WERI-Rb-1 (cell line): ENCODE measurements around the gene FSTL4.

Experiments used
- DNase-seq: peaks from one replicate; pipeline ENCODE4 v3.0.0-alpha.2; 2020
- H3K27ac ChIP-seq: fragments of 250-450 bp; sonication (Bioruptor Pico); 2 replicates; pipeline ENCODE4 v1.5.1; 2020; ENCODE audit warnings: mild to moderate bottlenecking, moderate library complexity
- H3K27me3 ChIP-seq: fragments of 250-450 bp; sonication (Bioruptor Pico); 2 replicates; pipeline ENCODE4 v1.5.1; 2021; ENCODE audit warnings: mild to moderate bottlenecking, low read depth, moderate library complexity; ENCODE audit not compliant: insufficient read depth, severe bottlenecking
- H3K36me3 ChIP-seq: fragments of 250-450 bp; sonication (Bioruptor Pico); 2 replicates; pipeline ENCODE4 v1.5.1; 2020; ENCODE audit warnings: mild to moderate bottlenecking, moderate library complexity
- H3K4me3 ChIP-seq: 2 replicates; pipeline ENCODE4 v1.5.1; 2011; ENCODE audit warnings: low read depth, mild to moderate bottlenecking, control low read depth, low read length
- H3K9me3 ChIP-seq: fragments of 250-450 bp; sonication (Bioruptor Pico); 2 replicates; pipeline ENCODE4 v1.5.1; 2021; ENCODE audit warnings: mild to moderate bottlenecking, moderate library complexity; ENCODE audit not compliant: severe bottlenecking
- TF ChIP-seq, protein P1 (sequence below): IDR thresholded peaks from 2 replicates; pipeline ENCODE4 v1.5.1; 2011; ENCODE audit warnings: low read depth, mild to moderate bottlenecking, control low read depth, inconsistent platforms, low read length

Gene FSTL4

DNA sequence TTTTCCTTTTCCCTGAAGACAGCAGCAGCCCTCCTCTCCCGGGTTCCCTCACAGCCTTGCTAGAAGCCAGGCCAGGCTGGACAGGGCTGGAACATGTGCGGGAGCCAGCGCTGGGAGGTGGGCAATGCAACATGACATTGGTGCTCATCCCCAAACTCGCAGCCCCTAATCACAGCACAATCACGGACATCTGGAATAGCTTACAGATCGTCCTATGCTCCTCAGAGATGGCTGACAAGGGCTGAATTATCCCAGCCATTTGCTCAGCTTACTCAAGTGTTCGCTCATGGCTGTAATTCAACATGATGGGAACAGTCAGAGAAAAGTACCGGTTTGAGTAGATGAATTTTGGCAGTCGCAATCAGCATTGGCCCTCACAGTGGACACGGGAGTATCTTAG is 49.8 kb downstream of the FSTL4 start:
- no peaks in the 10 kb centered on the region for H3K36me3 ChIP-seq
- no peak for DNase-seq
- H3K4me3 ChIP-seq, result no peak overlapping the region
- no peaks in the 10 kb centered on the region for H3K27me3 ChIP-seq
- H3K27ac ChIP-seq, result no peak overlapping the region
- TF ChIP-seq, protein P1, sequence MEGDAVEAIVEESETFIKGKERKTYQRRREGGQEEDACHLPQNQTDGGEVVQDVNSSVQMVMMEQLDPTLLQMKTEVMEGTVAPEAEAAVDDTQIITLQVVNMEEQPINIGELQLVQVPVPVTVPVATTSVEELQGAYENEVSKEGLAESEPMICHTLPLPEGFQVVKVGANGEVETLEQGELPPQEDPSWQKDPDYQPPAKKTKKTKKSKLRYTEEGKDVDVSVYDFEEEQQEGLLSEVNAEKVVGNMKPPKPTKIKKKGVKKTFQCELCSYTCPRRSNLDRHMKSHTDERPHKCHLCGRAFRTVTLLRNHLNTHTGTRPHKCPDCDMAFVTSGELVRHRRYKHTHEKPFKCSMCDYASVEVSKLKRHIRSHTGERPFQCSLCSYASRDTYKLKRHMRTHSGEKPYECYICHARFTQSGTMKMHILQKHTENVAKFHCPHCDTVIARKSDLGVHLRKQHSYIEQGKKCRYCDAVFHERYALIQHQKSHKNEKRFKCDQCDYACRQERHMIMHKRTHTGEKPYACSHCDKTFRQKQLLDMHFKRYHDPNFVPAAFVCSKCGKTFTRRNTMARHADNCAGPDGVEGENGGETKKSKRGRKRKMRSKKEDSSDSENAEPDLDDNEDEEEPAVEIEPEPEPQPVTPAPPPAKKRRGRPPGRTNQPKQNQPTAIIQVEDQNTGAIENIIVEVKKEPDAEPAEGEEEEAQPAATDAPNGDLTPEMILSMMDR, result no peak
- no peaks in the 10 kb centered on the region for H3K9me3 ChIP-seq

DNA sequence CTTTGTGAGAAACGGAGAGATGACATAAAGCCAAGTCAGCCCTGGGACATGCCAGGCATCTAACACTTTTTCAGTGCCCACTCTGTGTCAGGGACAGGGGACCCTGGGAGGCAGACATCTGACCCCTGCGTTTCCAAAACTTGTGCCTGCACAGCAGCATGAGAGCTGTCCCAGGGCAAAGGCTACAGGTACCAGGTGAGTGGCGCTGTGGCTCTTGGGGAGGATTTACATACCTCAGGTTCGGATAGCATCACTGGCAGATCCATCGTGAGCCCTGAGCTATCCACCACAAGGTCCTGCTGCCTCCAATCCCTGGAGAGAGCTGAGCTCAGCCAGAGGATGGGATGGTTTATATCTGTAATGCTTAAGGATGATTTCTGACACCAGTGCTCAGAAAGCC is 52.4 kb downstream of the FSTL4 start:
- TF ChIP-seq, protein P1, result no peak
- no peak for DNase-seq
- no peak overlapping the region for H3K27ac ChIP-seq

DNA sequence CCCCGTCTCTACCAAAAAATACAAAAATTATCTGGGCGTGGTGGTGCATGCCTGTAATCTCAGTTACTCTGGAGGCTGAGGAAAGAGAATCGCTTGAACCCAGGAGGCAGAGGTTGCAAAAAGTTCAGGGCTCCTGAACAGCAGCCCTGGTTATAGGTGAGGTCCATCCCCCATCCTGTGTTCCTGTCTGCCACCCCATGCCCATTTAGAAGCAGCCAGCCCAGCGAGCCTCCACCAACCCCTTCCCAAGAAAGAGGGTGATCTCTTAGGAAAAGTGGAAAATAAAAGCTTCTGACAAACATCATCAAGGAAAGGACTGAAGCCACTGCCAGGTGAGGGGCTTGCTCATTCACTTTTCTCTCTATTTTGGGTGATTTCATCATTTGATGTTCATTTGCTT is 55.8 kb downstream of the FSTL4 start:
- Histone ChIP-seq H3K27me3 (no peaks in the 10 kb centered on the region), H3K4me3 (no peak overlapping the region), H3K36me3 (no peaks in the 10 kb centered on the region), H3K27ac (peak overlapping the region; percentile 24; the same call in 1 of the 2 replicates), H3K9me3 (no peaks in the 10 kb centered on the region)
- TF ChIP-seq, protein P1, result no peak
- DNase-seq, result no peak

More for the DNA sequence above, 52.4 kb downstream of the FSTL4 start:
- Histone ChIP-seq H3K9me3 (no peaks in the 10 kb centered on the region), H3K4me3 (no peak overlapping the region), H3K27me3 (no peaks in the 10 kb centered on the region), H3K36me3 (no peaks in the 10 kb centered on the region)

DNA sequence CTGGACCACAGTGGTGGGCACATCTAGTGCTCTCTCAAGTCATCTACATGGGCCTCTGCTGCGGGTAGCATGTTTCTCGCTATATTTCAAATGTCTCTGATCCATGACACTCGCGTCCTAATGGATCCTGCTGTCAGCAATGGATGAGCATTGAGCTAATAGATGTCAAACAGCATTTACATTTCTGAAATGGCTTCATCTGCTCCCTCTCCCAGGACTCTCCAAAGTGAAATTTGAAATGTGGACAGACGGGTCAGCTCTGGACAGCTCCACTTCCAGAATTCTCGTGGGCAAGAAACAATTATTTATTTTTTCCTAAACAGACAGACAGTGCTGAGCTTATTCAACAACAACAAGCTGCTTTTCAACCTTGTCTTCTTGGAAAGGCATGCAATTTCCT is 58.1 kb downstream of the FSTL4 start:
- Histone ChIP-seq H3K27ac (no peak overlapping the region), H3K9me3 (no peaks in the 10 kb centered on the region)

GRCh38 chr5:133552925-133553525 is 59.3 kb downstream of the FSTL4 start:
- no peak overlapping the region for H3K27ac ChIP-seq
- peak; percentile 59 for DNase-seq
- H3K4me3 ChIP-seq, result no peak overlapping the region
- peaks cover under 1% of the 10 kb centered on the region for H3K9me3 ChIP-seq
- H3K27me3 ChIP-seq, result no peaks in the 10 kb centered on the region
- TF ChIP-seq, protein P1, result peak; percentile 64
- no peaks in the 10 kb centered on the region for H3K36me3 ChIP-seq

More for the DNA sequence above, 58.1 kb downstream of the FSTL4 start:
- no peak overlapping the region for H3K4me3 ChIP-seq
- no peaks in the 10 kb centered on the region for H3K36me3 ChIP-seq
- H3K27me3 ChIP-seq, result no peaks in the 10 kb centered on the region
- DNase-seq, result no peak
- TF ChIP-seq, protein P1, result no peak

DNA sequence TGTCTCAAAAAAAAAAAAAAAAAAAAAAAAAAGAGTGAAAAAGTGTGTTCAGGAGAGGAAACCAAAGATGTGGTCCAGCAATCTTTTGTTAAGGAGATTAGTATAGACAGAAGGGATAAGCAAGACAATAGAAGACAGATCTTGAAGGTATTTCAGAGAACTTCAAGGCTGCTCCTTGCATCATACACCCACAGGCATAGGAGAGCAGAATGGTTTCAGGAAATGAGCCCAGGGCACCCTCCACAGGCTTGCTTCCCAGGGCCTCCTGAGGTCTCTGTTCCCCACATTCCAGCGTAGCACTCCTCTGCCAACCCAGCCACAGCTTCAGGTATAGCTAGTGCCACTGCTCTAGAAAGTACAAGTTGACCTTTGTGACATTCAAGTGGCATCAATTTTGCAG is 65.8 kb downstream of the FSTL4 start:
- no peaks in the 10 kb centered on the region for H3K36me3 ChIP-seq
- H3K4me3 ChIP-seq, result no peak overlapping the region
- TF ChIP-seq, protein P1, result no peak
- no peak for DNase-seq
- no peaks in the 10 kb centered on the region for H3K27me3 ChIP-seq
- H3K9me3 ChIP-seq, result peaks cover 2% of the 10 kb centered on the region
- H3K27ac ChIP-seq, result no peak overlapping the region
